GM12801 (cell line): Measurements from ENCODE around the gene TELO2.

Source experiments
- CTCF ChIP-seq: IDR thresholded peaks from one replicate; pipeline ENCODE4 v1.5.1; 2011; ENCODE audit warnings: control low read depth; ENCODE audit not compliant: insufficient read length; ENCODE audit errors: extremely low read depth

TELO2 gene

DNA sequence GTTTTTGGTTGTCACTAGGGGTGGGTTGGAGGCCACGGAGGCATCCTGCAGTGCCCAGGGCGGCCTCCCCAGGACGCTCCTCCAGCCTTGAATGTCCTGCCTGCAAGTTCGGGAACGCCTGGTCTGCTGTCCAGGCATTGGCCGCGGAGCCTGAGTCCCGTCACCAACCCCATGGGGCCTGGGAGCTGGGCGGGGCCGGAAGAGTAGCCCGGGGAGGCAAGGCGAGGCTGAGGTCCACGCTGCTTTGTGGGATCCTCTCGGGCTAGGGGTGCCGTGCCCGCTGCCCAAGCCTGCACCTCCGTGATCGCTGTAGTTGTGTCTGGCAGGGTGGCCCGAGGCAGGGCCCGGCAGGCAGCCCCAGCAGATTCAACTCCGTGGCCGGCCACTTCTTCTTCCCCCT, 12.8 kb downstream of the TELO2 start:
- TF ChIP-seq CTCF = no peak

GRCh38 chr16:1506494-1507213, 13.5 kb downstream of the TELO2 start:
- TF ChIP-seq CTCF = no peak

DNA sequence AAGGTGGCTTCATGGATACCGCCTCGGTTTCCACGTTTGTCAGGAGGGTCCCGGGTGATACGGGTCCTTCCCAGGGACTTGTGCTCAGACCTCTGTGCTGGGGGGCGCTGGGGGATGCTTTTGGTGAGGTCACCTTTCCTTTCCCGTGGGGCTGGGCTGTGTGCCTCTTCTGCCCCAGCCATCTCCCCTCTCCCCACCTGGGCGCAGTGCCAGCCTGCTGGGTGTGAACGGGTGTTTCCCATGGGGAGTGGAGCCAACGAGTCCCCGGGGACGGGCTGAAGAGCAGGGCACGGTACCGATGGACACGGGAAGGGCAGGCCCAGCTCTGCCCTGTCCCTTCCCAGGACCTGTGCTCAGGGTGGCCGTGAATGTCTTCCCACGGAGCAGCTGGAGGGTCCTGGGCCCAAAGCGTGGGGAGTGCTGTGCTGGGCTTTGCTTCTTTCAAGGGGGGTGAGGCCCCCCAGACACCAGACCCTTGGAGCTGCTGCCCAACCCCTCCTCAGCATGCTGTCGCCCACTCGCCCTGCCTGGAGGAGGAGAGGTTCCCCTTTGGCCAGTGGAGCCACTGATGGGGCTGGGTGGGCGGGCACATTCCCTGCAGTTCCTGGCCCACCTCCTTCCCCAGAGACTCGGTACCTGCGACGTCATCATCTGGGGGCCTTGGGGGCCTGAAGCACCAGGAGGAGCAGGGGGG, 15.5 kb downstream of the TELO2 start:
- no peak for TF ChIP-seq CTCF

GRCh38 chr16:1509307-1510221, 16.4 kb downstream of the TELO2 start:
- no peak for TF ChIP-seq CTCF

- TF ChIP-seq CTCF = no peak
These were observed 17.1 kb downstream of the TELO2 start for GRCh38 chr16:1510272-1510671.

- TF ChIP-seq CTCF = no peak
These were observed 17.8 kb downstream of the TELO2 start for GRCh38 chr16:1510941-1511351.

DNA sequence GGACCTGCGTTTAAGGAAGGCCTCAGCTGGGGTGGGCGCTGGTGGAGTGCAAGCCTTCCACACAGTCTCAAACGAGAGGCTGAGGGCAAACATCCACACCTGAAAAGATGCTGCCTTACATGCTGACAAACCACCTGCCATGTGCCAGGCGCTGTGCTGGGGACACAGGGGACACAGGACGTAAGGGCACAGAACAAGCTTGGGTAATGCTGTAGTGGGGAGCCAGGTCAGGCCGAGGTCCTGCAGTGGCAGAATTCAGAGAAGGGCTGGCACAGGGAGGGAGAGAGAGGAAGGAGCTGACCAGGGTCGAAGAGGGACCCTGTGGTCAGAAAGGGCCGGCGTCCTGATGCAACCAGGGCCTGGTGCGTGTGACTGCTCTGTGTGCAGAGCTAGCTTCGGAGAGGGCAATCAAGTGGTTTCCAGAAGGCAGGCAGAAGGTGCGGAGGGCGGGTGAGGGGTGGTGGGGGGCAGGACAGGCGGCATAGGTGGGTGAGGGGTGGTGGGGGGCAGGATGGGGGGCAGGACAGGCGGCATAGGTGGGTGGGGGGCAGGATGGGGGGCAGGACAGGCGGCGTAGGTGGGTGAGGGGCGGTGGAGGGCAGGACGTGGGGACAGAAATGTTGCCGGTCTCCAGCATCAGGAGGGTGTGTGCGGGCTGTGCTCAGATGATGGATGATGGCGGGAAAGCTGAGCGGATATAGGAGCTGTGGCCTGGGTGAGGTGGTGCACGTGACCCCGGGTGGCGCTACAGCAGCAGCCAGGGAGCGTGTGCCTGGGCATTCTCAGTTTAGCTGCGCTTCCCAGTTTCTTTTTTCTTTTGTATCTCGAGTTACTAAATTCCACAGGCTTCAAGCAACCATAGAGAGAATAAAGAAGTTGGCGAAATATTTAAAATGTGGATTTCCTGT, 18.8 kb downstream of the TELO2 start:
- TF ChIP-seq CTCF = no peak
